Ecto neural progenitor cell (in vitro differentiated cells): ENCODE results near the gene IL17RD.

Experiments
- DNase-seq: peaks from one replicate; pipeline ENCODE4 v3.0.0-alpha.2; 2018; ENCODE audit warnings: low spot score

The IL17RD gene

DNA sequence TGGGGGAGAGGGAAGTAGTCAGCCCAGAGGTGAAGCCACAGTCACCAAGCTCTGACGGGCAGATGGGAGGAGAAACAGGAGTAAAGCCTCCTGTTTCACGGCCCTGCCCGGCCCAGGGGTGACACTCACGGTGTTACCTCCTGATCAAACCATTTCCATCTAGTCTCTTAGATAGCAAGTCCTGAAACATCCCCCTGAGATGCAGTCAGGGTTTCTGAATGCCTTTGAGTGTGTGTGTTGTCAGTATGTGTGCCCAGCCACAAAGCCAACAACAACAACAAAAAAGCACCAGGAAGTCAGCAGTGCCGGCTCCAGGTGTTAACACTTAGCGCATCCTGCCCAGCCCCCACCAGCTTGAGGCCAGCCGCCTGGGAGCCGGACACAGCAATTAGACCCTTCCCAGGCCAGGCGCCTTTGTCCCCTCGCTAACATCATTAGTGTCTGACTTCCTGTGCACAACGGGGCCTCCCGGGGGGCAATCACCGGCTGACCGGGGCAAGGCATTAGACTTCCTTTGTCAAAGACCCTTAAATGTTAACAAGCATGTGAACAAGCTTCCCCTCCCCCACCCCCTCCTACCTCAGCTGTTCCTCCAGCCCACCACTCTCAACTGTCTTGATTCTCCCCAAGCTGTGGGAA, 34.5 kb downstream of the IL17RD start:
- peak; percentile 85 for DNase-seq

DNA sequence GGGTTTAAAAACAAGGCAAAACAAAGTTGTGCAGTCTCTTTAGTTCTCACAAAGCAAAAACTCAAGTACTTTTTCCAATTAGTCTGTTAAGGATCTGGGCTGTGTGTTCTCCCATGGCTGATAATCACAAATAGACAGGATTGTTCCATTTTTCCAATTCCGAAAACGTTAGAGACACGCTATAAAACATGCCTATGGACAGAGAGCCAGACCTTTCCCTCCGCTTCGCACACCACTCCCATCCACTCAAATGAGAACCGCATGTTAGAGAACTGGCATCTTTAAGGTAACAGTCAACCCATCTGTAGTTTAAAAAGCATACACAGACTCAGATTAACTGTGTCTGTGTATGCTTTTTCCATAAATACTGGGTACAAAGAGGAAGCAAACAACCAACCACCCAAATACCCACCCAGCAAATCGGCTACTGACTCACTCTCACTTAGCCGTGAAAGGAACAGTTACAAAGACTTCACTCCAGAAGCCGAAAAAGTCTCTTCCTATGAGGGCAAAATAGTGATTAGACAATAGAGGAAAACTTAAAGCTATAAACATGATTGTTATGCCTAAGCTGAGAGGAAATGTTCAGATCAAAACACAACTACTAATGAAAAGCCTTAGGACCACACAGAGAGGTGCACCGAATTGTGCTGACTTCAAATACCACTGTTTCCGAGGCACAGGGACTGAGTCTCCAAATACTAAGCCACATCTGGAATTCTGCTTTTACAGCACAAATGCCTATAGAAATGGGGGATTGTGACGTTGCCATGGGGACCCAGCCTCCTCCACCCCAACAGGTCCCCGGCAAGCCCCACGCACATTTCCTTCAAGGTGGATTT, 36.1 kb downstream of the IL17RD start:
- peak; percentile 55 for DNase-seq

DNA sequence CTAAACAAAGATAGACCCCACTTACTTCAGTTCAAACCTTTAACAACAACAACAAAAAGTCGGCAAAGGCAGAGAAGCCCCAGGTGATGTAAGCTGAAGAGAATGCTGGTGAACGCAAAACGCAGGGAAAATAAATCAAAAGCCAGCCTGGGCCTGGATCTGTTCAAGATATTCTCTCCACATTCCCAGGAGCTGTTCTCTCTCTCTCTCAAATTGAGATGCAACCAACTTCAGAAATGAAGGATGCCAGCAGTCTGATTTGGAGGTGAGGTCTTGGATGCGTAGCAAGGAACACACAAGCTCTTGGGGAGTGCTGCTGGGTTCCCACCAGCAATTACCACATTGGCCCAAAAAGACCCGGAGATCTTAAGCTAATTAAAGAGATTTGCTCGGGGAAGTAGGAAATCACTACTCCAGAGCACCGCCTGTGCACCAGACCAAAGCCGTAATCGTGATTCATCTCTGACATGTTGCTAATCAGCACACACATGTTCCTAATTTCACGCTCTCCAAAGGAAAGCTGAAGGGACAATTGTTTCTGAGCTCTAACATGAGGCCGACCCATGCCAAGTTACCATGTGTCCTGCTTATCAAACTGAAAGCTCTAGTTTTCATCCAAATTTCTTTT, 37.1 kb downstream of the IL17RD start:
- DNase-seq, result no peak

DNA sequence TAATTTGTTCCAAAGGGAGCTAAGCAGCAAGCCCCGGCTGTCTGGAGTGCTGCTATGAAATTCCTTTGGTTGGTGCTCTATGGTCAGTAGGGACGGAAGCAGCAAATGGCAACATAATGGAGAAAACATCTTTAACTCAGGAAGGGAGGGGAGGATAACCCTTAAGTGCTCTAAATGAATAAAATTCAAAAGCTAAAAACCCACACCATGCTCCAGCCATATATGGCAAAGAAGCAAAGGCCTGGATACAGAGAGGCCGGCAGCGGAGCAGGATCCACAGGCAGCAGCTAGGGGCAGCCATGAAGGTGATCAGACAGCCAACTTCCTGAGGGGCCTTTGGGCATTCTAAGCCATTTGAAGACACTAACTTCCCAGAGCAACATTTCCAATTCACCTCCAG, 38.9 kb downstream of the IL17RD start:
- DNase-seq, result no peak

DNA sequence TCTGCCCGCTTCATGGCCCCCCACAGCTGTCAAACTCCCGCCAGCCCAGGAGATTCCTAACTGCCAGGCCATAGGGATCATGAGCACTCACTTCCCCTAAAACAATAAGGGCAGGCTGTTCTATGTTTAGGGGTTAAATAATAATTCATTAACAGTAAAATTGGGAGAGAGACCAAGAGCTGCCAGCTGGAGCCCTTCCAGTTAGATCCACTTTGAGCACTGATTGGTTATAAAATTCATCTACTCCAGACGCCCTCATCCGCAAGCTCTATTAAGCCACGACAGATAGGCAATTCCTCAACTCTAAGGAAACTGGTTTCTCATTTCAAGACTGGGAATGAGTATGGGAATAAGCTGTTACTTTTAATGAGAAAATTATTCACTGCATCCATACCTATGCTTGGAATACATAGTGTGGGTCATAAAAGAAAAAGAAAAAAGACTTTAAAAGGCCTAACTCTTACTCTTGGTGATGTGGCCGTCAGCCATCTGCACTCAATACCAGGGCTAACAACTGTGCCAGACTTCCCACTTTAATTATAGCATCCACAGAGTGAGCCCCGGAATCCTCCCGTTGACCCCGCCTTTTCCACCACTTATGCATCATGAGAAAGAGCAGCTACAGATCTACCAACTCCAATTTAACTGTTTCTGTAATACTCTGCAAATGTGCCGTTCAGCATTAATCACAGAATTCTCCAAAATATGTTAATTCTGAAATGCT, 44.5 kb downstream of the IL17RD start:
- no peak for DNase-seq

DNA sequence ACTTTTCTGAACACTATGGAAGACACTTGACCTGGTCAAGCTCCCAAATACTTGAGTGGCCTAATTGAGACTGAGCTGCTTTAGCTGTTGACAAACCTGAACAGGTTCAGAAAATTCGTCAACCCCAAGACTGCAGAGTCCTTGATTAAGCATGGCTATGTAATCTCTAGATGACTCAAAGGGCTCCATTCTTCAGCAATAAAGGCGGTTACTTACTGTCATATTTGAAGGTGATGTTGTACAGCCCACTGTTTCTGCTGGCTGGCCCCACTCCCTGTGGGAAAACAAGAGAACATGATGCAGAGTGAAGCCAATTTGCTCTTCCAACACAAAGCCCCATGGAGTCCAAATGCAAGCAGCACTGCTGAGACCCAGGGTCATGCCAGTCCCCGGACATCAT, 45.1 kb downstream of the IL17RD start:
- no peak for DNase-seq

DNA sequence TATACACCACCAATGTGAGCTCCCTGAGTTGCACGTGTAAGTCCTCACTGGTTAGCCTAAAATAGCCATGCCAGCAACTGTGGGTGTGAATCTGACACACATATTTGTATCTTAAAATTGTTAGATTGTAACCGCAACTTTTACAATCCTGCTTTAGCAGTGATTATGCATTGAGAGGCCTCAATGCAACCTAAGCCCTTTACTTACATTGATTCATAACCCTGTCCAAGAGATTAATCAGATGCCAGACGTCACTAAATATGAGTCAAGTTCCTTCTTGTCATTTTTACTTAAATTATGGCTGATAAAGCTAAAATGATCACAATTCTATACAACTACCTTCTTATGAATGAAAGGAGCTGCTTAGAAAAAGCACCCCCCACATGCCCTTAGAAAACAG, 46.9 kb downstream of the IL17RD start:
- no peak for DNase-seq

DNA sequence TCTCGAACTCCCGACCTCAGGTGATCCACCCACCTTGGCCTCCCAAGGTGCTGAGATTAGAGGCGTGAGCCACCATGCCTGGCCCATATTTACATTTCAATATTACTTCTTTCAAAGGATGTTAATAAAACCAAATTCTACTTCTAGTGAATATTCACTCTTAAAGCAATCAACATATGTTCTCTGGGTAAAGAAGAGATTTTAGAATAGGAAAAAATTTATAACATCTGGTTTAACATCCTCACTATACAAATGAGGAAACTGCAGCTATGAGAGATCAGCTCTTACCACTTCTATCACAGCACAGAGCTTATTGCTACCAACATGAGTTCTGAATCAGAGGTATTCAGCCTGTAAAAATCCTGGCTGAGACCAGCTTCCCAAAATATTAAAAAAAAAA, 48.7 kb downstream of the IL17RD start:
- DNase-seq, result no peak

DNA sequence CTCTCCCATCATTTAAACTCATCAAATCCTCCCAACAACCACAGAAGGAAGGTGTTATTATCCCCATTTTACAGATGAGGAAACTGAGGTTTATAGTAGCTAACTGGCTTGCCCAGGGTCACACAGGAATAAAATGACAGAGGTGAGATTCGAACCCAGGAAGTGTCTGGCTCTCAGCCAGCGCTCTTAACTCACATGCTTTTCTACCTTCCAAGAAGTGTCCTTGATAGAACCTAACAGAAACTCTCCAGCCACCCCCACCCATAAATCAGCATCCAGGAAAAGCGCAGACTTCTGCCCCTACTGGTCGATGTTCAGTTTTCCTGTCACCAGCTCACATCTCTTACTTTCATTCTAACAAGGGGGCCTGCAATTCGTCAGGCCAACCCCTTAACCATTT, 52.9 kb downstream of the IL17RD start:
- no peak for DNase-seq

DNA sequence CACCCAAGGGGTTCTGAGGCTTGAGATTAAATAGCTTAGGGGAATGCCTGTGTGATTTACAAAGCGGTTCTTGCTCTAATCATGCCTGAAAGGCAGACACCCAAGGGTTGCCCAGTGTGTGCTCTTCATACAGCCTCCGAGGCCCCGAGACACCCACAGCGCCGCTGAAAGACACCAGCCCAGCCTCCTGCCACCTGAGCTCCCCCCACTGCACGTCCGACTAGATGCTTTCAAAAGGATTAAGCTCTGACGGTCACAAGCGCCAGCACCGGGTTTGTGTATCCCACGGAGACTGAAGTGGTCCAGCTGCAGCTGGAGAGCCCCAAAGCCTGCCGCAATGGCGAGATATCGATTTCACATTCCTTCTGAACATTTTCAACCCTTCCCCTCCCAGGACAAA, 54.4 kb downstream of the IL17RD start:
- DNase-seq, result peak; percentile 69

DNA sequence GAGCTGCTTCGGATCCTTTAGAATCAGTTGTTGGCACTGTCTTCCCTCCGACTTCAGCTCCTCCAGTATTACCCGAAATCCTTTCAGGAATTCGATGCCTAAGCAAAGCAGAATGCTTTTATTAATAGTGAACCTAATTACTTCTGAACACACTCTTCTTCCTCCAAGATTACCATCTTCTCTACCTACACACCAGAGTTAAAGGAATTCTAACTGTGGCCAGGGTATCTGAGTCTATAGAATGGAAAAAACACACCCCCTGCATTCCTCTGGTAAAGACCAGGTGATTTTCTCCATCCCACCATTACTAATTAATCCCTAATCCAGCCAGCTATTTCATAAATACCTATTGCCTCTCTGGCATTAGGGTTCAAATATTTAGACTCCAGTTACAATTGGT, 54.9 kb downstream of the IL17RD start:
- no peak for DNase-seq

DNA sequence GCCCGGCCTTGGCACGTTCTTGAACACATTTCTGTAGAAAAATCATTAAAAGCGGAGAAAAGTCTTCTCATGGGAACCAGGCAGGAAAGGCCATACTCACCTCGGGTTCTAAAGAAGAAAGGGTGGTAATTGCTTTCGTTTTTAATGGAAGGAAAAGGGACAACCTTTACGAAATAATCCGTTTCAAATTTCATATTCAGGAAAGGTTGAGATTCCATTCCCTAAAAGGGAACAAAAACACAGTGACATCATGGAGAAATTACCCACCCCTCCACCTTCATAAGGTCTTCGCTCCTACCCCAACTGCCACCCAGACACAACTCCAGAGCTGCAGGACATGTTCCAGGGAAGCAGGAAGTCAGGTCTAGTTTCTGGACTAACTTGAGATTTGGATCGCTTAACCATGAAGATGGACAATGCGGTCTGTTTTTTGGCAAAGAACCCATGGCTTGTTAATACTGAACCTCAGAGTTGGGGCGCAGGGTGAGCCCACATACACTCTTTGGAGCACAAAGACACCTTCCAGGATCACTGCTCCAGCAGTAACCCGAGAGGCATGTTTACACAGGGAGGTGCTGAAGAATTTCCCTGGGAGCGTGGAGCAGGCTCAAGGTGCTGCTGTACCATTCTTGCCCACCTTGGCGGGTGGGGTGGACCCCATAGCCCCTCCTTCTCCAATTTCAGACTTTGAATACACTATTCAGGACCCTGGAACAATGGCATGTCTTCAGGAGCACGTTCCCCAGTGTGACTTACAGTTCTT, 55.5 kb downstream of the IL17RD start:
- DNase-seq, result no peak

DNA sequence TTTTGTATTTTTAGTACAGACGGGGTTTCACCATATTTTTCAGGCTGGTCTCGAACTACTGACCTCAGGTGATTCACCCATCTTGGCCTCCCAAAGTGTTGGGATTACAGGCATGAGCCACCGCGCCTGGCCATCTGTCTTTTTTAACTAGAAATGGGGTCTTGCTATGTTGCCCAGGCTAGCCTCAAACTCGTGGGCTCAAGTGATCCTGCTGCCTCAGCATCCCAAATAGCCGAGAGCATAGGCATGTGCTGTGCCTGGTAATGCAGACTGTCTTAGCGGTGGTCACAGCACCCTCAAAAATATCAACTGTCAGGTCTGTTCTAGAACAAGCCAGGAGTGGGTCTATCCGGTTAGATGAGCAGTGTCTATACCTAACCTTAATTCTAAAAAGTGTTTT, 56.5 kb downstream of the IL17RD start:
- DNase-seq, result no peak

DNA sequence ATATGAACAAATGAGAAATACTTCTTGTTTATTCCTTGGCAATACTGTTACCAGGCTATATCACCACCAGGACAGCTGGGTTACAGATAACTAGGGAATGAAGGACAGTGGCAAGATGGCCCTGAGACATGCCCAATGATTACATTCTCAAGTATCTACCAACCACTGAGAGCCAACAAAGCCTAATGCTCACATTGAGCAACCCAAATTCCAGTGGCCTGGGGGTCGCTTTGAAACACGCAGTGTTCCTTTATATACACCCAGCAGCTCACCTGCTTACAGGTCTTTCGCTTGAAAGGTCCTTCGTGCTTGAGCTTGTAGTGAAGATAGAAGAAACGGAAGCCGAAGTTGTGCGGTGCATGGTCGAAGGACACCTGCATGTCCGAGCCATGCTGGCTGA, 59.6 kb downstream of the IL17RD start:
- DNase-seq, result no peak

DNA sequence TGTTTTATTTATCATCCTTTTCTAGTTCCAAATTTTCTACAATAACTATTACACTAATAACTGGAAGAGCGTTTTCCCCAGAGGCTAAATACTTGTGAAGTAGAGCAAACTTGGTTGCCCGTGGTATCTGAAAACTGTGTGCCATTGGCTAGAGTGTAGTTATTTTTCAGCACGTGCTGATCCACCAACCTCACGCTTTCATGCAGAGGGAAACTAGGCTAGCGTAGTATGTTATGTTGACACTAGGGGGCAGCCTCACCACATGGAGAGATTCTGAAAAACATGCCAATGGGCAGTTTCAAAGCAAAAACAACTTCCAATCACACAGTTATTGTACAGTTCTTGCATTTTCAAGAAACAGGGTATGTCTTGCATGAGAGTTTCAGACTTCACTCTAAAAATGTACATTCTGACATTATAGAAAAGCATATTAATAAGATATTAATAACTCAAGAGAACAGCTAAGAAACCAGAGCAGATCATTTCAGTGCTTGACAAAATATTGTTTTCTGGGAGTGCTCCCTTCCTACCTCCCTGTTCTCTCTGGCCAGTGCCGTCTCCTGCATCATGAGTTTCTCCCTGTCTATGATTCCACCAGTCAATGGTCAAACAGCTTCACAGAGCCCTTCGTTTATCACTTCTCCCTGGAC, 65.0 kb downstream of the IL17RD start:
- peak; percentile 63 for DNase-seq

DNA sequence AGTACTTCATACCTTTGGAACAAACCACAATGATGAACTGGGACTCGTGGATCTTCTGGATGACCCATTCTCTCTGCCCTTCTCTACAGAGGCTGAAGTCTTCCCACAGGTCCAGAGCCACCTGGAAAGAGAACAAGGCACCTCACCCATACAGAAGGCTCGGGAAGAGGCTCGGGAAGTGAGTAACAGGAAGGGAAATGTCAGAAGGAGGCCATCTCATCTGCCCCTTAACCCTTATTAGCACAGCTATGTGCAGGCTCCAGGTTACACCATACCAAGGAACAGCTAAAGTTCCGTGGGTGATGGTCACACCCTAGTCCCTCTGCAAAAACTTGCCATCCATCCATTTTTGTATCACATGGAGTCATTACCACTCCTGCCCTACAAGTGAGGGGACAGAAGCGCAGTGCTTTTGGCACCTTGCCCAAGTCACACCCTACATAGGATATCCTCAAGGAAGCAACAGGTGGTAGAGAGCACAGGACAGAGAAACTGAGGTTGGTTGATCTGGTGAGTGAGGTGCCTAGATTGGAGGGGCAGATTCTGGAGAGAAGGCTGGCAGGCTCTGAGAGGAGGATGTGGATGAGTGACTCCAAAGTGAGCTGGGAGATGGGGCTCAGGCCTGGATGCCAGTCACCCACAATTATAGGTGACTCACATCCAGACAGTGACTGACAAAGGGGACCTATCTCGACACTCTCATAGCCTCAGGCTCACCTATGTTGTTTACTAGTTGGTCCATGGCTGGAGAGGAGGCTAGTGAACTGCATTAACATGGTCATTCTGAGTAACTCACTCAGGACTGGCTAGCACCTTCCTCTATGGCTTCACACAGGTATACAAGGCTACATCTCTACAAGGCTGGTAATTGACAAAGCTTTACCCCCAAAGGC, 66.5 kb downstream of the IL17RD start:
- DNase-seq, result no peak

DNA sequence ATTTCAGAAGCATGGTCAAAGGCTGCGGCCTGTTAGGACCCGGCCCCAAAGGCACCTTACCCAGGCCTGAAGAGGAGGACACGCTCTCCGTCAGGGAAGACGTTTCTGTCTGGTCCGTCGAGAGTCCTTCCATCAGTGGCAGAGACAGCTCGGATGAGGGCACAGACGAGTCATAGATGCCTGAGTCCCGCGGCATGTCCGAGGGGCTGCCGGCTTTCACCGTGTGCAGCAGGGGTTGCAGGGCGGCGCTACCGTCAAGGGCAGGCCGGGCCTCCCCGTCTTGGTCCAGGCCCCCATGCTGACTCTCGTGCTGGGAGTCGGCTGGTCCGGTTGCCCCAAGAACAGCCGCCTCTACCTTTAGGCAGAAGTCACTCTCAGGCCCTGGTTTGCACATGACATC, 67.6 kb downstream of the IL17RD start:
- no peak for DNase-seq

DNA sequence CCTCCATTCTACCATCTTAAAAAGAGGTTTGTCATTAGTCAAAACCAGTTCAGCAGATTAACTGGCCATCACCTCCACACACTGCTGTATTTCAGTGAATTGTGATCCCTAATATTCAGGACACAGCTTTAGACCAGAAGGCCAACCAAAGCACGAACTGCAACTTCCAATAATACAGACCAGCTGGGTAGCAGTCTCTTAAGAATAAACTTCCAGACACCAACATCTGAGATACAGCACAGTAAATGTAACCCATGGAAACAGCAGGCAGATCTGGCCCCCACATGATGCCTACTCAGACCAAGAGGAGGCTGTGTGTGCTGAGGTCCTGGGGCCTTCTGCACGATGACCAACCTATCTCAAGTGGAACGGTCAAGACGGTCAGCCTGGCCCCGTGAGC, 69.8 kb downstream of the IL17RD start:
- DNase-seq, result no peak

DNA sequence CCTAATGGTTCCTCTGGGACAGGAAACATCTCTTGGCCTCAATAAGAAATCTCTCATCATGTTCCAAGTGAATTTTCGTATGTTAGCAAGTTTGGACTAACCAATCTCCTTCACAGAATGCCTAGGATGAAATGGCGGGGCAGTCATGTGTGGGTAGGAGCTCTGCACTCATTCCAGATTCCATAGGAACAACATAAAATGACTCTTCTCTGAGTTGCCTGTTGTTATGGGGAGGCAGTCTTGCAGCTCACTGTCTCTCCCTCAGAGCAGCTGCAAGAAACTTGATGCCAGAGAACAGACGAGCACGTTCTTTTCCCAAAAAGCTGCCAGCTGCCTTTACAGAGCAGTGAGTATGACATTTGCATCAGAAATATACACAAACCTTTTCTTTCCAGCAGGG, 70.6 kb downstream of the IL17RD start:
- no peak for DNase-seq

DNA sequence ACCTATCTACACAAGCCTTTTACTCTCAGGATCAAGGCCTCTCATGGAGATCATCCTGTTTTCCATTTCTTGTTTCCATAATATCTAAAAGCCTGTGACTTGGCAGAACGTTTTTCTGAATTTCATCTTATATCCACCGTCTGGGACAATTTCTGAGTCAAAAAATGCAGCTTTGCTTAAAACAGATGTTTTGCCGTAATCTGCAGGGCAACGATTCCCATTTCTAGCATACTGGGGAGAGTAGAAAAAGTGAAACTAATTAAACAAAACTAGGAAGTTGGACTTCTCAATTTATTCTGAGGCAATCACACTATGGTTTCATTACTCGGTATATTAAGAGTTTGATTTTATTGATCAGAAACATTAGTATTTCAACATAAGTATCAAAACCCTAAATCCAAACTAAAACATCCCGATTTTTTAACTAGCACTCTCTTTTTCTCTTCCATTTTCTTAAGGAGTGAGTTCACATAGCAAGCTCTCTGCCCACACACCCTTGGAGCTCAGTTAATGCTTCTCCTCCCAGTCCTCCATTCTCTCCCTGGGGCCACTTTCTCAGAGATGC, 71.1 kb downstream of the IL17RD start:
- no peak for DNase-seq
